Esophagus (tissue), 2 donors: ENCODE results near the gene MOB1A. TPM values are rescaled to one million over a fixed set of nuclear protein-coding genes. Genes with fewer than 3 reads are reported as not detected.
"Not testable (repeated sequence)": the region's sequence is repeated elsewhere in the genome, so short reads cannot be mapped to it uniquely, and the experiment has no call there.

Source experiments
- H3K27ac ChIP-seq, 2 donors: one replicate each; pipeline ENCODE4 v1.5.1; 2013; ENCODE audit warnings: low read depth in 2 of 2, mild to moderate bottlenecking in 2 of 2, inconsistent platforms in 1 of 2, low read length in 1 of 2, moderate library complexity in 1 of 2
- H3K27me3 ChIP-seq, 2 donors: one replicate each; pipeline ENCODE4 v1.6.1; 2013; ENCODE audit warnings: low read length in 2 of 2, control low read depth in 1 of 2, mild to moderate bottlenecking in 1 of 2; ENCODE audit not compliant: insufficient read depth in 2 of 2, control insufficient read depth in 1 of 2
- H3K36me3 ChIP-seq, 2 donors: one replicate each; pipeline ENCODE4 v1.6.1; 2013; ENCODE audit warnings: low read length in 1 of 2; ENCODE audit not compliant: control insufficient read depth in 2 of 2, insufficient read depth in 2 of 2
- H3K4me1 ChIP-seq, 2 donors: one replicate each; pipeline ENCODE4 v1.6.1; 2013; ENCODE audit warnings: low read length in 1 of 2; ENCODE audit not compliant: control insufficient read depth in 2 of 2, insufficient read depth in 2 of 2
- H3K4me3 ChIP-seq, 2 donors: one replicate each; pipeline ENCODE4 v1.5.1; 2013; ENCODE audit warnings: low read length in 2 of 2, mild to moderate bottlenecking in 2 of 2, low read depth in 1 of 2, moderate library complexity in 1 of 2
- H3K9me3 ChIP-seq, 2 donors: one replicate each; pipeline ENCODE4 v1.6.1; 2013; ENCODE audit warnings: mild to moderate bottlenecking in 2 of 2, low read depth in 1 of 2, low read length in 1 of 2, moderate library complexity in 1 of 2; ENCODE audit not compliant: control insufficient read depth in 2 of 2, insufficient read depth in 1 of 2
- WGBS, 2 donors: extraction: QIAGEN DNeasy Blood & Tissue Kit; methylation state at CpG; one replicate each; pipeline ENCODE4 v1.1.7; 2013; 5-methylcytosine and 5-hydroxymethylcytosine counted together
- polyA plus RNA-seq, 2 donors: library from polyadenylated mRNA; stranded (reverse); fragments of 200-250 nt; gene quantifications; one replicate each; pipeline ENCODE4 v1.2.3, GENCODE V29; 2013
- donor health status: healthy with polysubstance abuse.
- donor health status: Bipolar disorder and iron deficiency.

Gene MOB1A
- polyA plus RNA-seq, 2 donors, result 23.9 to 29.1 TPM

DNA sequence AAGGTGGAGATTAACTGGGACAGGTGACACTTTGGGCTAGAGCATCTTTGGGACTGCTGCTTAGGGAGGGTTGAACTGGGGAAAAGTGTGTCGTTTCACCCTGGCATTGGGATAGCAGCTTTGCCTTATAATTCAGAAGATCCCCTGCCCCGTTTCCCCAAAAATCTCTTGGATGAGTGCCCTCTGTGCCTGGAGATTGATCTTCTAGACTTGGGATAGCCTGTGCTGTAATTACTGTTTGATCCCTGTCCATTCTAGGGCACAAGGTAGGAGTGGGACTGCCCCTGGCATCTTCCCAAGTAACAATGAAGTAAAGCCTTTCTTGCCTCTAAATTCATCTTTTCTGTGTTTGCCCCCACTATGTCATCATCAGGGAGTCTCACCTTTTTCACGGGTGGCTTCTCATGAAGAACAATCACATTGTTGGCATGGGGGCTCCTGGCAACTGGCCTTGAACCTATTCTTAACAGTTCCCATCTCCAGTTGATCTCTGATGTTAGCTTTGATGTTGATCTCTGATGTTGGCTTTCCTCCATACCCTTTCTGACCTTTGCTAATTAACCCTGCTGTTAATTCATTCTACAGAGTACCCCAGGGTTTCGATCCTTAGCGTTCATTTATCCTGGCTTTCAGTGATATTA, 41.3 kb upstream of the MOB1A start:
- no peaks in the 10 kb centered on the region for H3K9me3 ChIP-seq

DNA sequence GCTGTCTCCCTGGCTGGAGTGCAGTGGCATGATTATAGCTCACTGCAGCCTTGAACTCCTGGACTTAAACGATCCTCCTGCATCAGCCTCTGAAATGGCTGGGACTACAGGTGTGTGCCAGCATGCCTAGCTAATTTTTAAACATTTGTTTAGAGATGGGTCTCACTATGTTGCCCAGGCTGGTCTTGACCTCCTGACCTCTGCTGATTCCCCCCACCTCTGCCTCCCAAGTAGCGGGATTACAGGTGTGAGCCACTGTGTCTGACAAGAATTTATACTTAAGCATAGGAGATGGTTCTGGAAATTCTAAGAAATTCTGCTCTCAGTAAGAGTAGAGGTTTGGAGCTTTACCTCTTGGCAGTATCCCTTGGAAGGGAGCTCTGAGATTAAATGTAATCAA, 38.0 kb upstream of the MOB1A start:
- 81 to 91% methylated on average over 2 of the region's 2 CpGs for WGBS, 2 donors
- no peaks in the 10 kb centered on the region for H3K4me1 ChIP-seq

More for the DNA sequence above, 41.3 kb upstream of the MOB1A start:
- Histone ChIP-seq H3K27me3 (no peaks in the 10 kb centered on the region), H3K27ac (no peak overlapping the region), H3K4me3 (no peak overlapping the region), H3K4me1 (no peaks in the 10 kb centered on the region), H3K36me3 (no peaks in the 10 kb centered on the region)
- WGBS, 2 donors, result 93% methylated on average over 5 of the region's 5 CpGs

DNA sequence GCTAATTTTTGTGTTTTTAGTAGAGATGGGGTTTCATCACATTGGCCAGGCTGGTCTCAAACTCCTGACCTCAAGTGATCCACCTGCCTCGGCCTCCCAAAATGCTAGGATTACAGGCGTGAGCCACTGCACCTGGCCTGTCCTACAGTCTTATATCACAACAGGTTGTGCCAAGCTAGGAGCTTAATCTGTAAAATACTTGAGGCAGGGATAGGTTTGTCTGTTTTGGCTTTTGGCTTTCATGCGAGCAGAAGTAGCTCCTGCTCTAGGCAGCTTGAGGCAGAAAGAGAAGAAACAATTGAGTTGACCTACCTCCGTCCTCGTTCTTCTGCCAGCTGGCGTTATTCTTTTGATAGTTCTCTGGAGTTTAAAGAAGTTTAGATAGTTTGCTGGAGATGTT, 37.1 kb upstream of the MOB1A start:
- not testable (repeated sequence) for H3K27me3 ChIP-seq, H3K4me1 ChIP-seq, H3K9me3 ChIP-seq, H3K4me3 ChIP-seq, H3K27ac ChIP-seq, H3K36me3 ChIP-seq
- 92% methylated on average over 6 of the region's 6 CpGs for WGBS, 2 donors

More for the DNA sequence above, 38.0 kb upstream of the MOB1A start:
- no peaks in the 10 kb centered on the region for H3K27me3 ChIP-seq
- H3K4me3 ChIP-seq, result no peak overlapping the region
- no peak overlapping the region for H3K27ac ChIP-seq
- no peaks in the 10 kb centered on the region for H3K9me3 ChIP-seq
- H3K36me3 ChIP-seq, result peaks cover 2 to 3% of the 10 kb centered on the region in 2 donors

DNA sequence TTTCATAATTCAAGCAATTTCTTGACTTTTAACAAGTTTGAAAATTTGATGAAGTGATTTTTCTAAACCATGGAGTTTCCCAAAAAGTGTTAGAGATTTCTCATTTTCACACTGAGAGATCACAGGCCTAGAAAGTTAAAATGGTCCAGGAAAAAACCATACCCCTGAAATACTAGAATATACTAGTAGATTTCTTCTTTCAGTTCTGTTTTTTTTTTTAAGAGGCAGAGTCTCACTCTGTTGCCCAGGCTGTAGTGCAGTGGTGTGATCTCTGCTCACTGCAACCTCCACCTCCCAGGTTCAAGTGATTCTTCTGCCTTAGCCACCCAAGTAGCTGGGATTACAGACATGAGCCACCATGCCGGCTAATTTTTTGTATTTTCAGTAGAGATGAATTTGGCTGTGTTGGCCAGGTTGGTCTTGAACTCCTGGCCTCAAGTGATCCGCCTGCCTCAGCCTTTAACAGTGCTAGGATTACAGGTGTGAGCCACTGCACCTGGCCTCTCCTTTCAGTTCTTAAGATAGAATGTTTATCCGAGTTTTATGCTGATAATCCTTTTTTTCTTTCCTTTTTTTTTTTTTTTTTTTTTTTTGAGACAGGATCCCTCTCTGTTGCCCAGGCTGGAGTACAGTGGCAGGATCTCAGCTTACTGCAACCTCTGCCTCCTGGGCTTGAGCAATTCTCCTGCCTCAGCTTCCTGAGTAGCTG, 34.2 kb upstream of the MOB1A start:
- Histone ChIP-seq H3K27ac (no peak overlapping the region), H3K27me3 (no peaks in the 10 kb centered on the region), H3K9me3 (no peaks in the 10 kb centered on the region), H3K36me3 (peaks cover 2 to 6% of the 10 kb centered on the region in 2 donors), H3K4me1 (no peaks in the 10 kb centered on the region), H3K4me3 (no peak overlapping the region)
- WGBS, 2 donors, result 84 to 95% methylated on average over 3 of the region's 3 CpGs

DNA sequence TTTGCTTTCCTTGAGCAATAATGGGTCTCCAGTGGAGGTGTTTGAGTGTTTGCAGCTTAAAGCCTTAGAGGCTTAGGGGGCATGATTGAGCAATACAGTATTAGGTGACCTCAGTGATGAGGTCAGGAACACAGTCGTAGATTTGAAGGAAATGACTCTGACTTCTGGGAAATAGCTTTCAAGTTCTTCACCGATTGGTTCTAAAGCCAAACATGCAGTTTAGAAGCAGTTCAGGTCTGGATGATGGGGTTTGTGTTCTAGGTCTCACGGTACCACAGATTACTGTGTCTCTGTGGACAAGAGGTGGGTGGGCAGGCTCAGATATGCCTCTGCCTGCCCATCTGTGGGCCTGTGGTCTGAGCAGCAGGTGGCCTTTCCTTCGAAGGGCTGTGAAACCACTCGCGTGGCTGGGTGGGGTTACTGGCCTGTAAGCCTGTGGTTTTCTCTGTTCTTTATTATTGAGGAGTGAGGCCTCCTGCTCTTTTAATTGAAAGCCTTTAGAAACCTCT, 27.6 kb upstream of the MOB1A start:
- Histone ChIP-seq H3K4me3 (no peak overlapping the region), H3K27me3 (no peaks in the 10 kb centered on the region), H3K36me3 (peaks cover 0 to 3% of the 10 kb centered on the region in 2 donors), H3K9me3 (no peaks in the 10 kb centered on the region), H3K27ac (peak overlapping the region; percentile 84 to 89), H3K4me1 (peaks cover 0 to 4% of the 10 kb centered on the region in 2 donors)
- WGBS, 2 donors, result 41 to 50% methylated on average over 6 of the region's 6 CpGs

DNA sequence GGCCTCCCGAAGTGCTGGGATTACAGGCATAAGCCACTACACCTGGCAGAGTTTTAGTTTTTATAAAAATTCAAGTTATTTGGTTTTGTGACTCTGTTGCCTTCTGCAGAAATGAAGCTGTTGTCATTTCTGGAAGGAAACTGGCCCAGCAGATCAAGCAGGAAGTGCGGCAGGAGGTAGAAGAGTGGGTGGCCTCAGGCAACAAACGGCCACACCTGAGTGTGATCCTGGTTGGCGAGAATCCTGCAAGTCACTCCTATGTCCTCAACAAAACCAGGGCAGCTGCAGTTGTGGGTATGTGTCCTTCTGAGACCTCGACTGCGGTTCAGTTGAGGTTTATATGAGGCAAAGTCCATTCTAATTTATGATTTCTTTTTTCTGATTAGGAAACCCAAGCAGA, 26.9 kb upstream of the MOB1A start:
- H3K27me3 ChIP-seq, result no peaks in the 10 kb centered on the region
- H3K9me3 ChIP-seq, result no peaks in the 10 kb centered on the region
- H3K36me3 ChIP-seq, result peaks cover 0 to 3% of the 10 kb centered on the region in 2 donors
- 23 to 38% methylated on average over 6 of the region's 6 CpGs for WGBS, 2 donors
- peaks cover 0 to 4% of the 10 kb centered on the region in 2 donors for H3K4me1 ChIP-seq
- H3K4me3 ChIP-seq, result no peak overlapping the region
- H3K27ac ChIP-seq, result peak overlapping the region; percentile 70 to 84

DNA sequence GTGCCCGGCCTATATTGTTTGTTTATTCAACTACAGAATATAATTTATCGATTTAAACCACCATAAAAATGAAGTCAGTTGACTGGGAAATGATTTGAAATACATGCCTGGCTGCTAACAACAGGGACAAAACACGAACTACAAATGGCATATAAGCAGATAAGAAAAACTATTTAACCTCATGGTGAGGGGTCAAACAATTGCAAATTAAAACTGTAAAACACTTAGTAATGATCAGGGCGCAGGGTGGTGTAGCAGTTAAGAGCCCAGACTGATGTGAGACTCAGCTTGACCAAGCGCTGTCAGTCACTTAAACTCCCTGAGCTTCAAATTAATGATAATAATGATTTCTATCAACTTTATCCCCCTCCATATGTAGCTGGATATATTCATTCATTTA, 26.4 kb upstream of the MOB1A start:
- WGBS, 2 donors, result 73 to 81% methylated on average over 5 of the region's 5 CpGs
- peaks cover 0 to 4% of the 10 kb centered on the region in 2 donors for H3K4me1 ChIP-seq

DNA sequence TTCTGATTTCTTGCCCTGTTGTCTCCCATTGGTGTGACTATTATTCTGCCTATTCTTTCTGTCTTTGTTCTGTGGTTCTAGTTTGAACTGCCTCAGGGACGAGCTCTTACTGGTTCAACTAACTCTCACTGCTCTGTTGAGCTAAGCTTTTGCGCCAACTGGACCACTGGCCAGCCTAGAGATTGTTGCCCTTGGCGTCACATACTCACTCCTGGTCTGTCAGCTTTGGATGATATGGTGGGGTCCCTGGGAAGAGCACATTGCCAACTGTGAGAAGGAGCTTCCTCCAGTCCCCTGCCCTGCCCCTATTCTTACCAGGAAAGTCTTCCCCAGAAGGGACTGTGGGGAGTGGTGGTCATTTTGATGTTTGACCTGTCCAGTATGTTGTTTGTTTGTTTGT, 25.8 kb upstream of the MOB1A start:
- 95 to 96% methylated on average over 3 of the region's 3 CpGs for WGBS, 2 donors
- H3K36me3 ChIP-seq, result peaks cover 0 to 1% of the 10 kb centered on the region in 2 donors
- H3K4me3 ChIP-seq, result no peak overlapping the region
- peaks cover 0 to 7% of the 10 kb centered on the region in 2 donors for H3K4me1 ChIP-seq
- no peaks in the 10 kb centered on the region for H3K9me3 ChIP-seq
- no peaks in the 10 kb centered on the region for H3K27me3 ChIP-seq
- no peak overlapping the region for H3K27ac ChIP-seq

More for the DNA sequence above, 26.4 kb upstream of the MOB1A start:
- Histone ChIP-seq H3K27me3 (no peaks in the 10 kb centered on the region), H3K36me3 (peaks cover 0 to 3% of the 10 kb centered on the region in 2 donors), H3K27ac (peak overlapping the region; percentile 4 to 68), H3K4me3 (no peak overlapping the region), H3K9me3 (no peaks in the 10 kb centered on the region)

DNA sequence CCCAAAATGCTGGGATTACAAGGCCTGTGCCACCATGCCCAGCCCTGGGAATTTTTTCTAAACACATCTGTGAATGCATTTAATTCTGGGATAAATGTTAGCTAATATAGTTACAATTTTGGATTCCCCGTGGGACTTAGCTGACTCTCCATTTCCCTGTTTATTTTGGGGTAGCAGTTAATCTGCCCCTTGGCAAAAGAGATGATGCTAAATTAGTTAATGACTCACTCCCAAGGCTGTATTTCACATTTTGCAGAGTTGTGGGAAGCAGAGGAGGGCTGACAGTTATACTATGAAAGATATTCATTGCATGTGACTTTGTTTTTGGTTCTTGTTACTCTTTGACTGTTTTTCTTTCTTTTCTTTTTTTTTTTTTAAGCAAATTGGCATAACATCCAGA, 22.9 kb upstream of the MOB1A start:
- Histone ChIP-seq H3K4me3 (no peak overlapping the region), H3K27me3 (no peaks in the 10 kb centered on the region), H3K36me3 (no peaks in the 10 kb centered on the region), H3K27ac (peak overlapping the region; percentile 31 to 44), H3K4me1 (peaks cover 0 to 7% of the 10 kb centered on the region in 2 donors), H3K9me3 (no peaks in the 10 kb centered on the region)
- 18 to 35% methylated on average over 1 of the region's 1 CpG for WGBS, 2 donors
